ENCODE measurements around the gene CTBS. TPM values are rescaled to one million over a fixed set of nuclear protein-coding genes. Genes with fewer than 3 reads are reported as not detected.

CTBS gene
- total and polyA plus RNA-seq, 2 experiments from 2014 or later: 4.3 to 5.1 TPM

GRCh38 chr1:84550826-84551225 is 23.4 kb downstream of the CTBS start:
- no peaks in the 10 kb centered on the region for H3K9me3 Mint-ChIP-seq
- H3K4me1 ChIP-seq (ENCODE audit: insufficient read depth): no peaks in the 10 kb centered on the region
- H3K9me2 ChIP-seq (ENCODE audit: insufficient read depth): no peaks in the 10 kb centered on the region
- no peak overlapping the region for H2AFZ ChIP-seq
- no peak overlapping the region for H3K27ac ChIP-seq (ENCODE audit: low read depth)
- H3K27ac Mint-ChIP-seq: no peak overlapping the region
- no peaks in the 10 kb centered on the region for H3K36me3 Mint-ChIP-seq (ENCODE audit: low read depth)
- H3F3A ChIP-seq (replicated peaks; ENCODE audit: low read depth): no peaks in the 10 kb centered on the region
- no peak overlapping the region for H3K4me3 ChIP-seq
- no peak for DNase-seq (ENCODE audit: low spot score)
- H3K79me2 ChIP-seq (replicated peaks; ENCODE audit: insufficient read depth): no peaks in the 10 kb centered on the region
- no peaks in the 10 kb centered on the region for H3K27me3 ChIP-seq (ENCODE audit: insufficient read depth)
- H3K4me1 Mint-ChIP-seq: no peaks in the 10 kb centered on the region
- H3K27me3 Mint-ChIP-seq (ENCODE audit: insufficient read depth, low read depth, poor library complexity): no peaks in the 10 kb centered on the region
- H3K4me2 ChIP-seq: no peak overlapping the region
- H3K4me3 Mint-ChIP-seq: no peak overlapping the region
- ATAC-seq: no peak
- no peaks in the 10 kb centered on the region for H3K36me3 ChIP-seq (ENCODE audit: insufficient read depth)
- TF ChIP-seq NANOG (IDR thresholded peaks at IDR 0.05; ENCODE audit: borderline replicate concordance): no peak
- no peak for TF ChIP-seq CTCF (conservative IDR thresholded peaks at IDR 0.05; ENCODE audit: low read depth in 2 of 2)
- TF ChIP-seq REST (IDR thresholded peaks at IDR 0.05; ENCODE audit: unreplicated experiment): no peak
- TF ChIP-seq STAT1 (IDR thresholded peaks at IDR 0.05; ENCODE audit: unreplicated experiment): no peak
- TF ChIP-seq ETS1 (IDR thresholded peaks at IDR 0.05): no peak
- no peak for TF ChIP-seq ZNF331 (CRISPR knock-in tag; IDR thresholded peaks at IDR 0.05; ENCODE audit: low read depth)
- TF ChIP-seq EZH2 (IDR thresholded peaks at IDR 0.05; ENCODE audit: low read depth, unreplicated experiment): no peak
- TF ChIP-seq EZH2phosphoT487 (IDR thresholded peaks at IDR 0.05; ENCODE audit: unreplicated experiment): no peak
- TF ChIP-seq ZNF462 (CRISPR knock-in tag; IDR thresholded peaks at IDR 0.05): no peak
- TF ChIP-seq JUNB (IDR thresholded peaks at IDR 0.05; ENCODE audit: unreplicated experiment): no peak
- TF ChIP-seq CREB1 (CRISPR knock-in tag; IDR thresholded peaks at IDR 0.05; ENCODE audit: low read depth): no peak
- no peak for TF ChIP-seq ZNF114 (CRISPR knock-in tag; IDR thresholded peaks at IDR 0.05)
- no peak for TF ChIP-seq POLR2AphosphoS5 (IDR thresholded peaks at IDR 0.05; ENCODE audit: low read depth)
- no peaks in the 10 kb centered on the region for H4K20me1 ChIP-seq (replicated peaks; ENCODE audit: insufficient read depth)

Measured in GM23338 (cell line).